ENCODE results near the gene SELENOV. TPM values are rescaled to one million over a fixed set of nuclear protein-coding genes. Genes with fewer than 3 reads are reported as not detected.
A peak's percentile ranks its signal among the peaks of the same experiment; 100 is the strongest.

SELENOV gene
- total RNA-seq, 2 donors from 2014 or later: not detected

DNA sequence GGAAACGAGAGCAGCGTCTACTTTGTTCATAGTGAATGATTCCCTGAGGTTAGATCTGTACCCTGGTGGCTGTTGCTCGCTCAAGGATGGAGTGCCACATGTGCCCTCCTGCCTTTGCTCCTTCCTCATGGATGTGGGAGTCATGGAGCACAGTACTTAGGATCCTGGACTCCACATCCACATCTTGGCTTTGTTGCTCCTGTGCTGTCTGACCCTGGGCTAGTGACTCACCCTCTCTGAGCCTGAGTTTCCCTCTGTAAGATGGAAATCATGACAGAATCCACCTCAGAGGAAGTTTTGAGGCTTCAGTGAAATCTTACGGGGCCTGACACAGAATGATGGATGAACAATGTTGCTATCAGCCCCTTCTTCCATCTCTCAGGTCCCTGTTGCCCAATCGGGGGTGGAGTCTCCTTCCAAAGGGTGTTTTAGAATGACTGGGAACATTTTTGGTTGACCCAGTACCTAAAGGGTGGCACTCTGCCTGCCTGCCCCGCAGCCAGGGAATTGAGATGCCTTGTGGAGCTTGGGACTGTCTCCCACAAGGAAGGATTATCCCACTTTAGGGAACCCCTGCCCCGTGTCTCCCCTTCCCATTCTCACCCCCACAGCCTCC lies 44.1 kb upstream of the SELENOV start:
- Histone ChIP-seq H3K36me3 (peaks cover 95% of the 10 kb centered on the region), H3K27ac (no peak overlapping the region), H3K27me3 (no peaks in the 10 kb centered on the region), H3K9me3 (no peaks in the 10 kb centered on the region), H3K4me1 (peaks cover 0 to 4% of the 10 kb centered on the region in 2 donors), H3K4me3 (no peak overlapping the region)
- TF ChIP-seq, protein P1, sequence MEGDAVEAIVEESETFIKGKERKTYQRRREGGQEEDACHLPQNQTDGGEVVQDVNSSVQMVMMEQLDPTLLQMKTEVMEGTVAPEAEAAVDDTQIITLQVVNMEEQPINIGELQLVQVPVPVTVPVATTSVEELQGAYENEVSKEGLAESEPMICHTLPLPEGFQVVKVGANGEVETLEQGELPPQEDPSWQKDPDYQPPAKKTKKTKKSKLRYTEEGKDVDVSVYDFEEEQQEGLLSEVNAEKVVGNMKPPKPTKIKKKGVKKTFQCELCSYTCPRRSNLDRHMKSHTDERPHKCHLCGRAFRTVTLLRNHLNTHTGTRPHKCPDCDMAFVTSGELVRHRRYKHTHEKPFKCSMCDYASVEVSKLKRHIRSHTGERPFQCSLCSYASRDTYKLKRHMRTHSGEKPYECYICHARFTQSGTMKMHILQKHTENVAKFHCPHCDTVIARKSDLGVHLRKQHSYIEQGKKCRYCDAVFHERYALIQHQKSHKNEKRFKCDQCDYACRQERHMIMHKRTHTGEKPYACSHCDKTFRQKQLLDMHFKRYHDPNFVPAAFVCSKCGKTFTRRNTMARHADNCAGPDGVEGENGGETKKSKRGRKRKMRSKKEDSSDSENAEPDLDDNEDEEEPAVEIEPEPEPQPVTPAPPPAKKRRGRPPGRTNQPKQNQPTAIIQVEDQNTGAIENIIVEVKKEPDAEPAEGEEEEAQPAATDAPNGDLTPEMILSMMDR (IDR thresholded peaks at IDR 0.05): no peak
- DNase-seq (ENCODE audit: low spot score): no peak

DNA sequence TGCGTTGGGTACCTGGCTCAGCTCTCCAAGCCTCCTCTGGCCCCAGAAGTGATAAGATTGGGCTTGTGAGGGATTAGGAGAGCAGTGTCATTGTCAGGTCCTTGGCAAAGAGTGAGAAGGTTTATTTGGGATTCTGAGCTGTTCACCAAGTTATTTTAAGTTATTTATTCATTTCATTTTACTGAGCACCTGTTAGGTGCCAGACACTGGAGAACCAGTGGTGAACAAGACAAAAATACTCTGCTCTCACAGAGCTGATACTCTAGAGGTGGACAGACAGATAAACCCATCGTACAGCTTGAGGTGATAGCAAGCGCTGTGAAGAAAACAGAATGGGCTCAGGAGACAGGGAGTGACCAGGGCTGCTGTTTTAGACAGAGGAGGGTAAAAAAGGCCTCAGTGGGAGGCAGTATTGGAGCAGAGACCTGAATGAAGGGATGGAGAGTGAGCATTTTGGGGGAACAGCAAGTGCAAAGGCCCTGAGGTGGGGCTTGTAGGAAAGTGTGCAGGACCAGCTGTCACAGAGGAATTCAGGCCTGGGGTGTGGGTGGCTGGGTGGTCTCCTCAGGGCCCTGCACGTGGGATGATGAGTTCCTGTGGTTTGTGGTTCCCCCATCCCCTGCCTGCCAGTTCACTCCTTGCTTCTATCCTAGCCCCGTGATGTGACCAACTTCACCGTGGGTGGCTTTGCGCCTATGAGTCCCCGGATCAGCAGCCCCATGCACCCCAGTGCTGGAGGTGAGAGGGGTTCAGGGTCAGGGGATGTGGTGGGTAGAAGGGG lies 43.0 kb upstream of the SELENOV start:
- Histone ChIP-seq H3K4me1 (peaks cover 0 to 4% of the 10 kb centered on the region in 2 donors), H3K36me3 (peaks cover 90% of the 10 kb centered on the region), H3K27ac (no peak overlapping the region), H3K27me3 (no peaks in the 10 kb centered on the region), H3K9me3 (no peaks in the 10 kb centered on the region), H3K4me3 (no peak overlapping the region)
- TF ChIP-seq, protein P1 (IDR thresholded peaks at IDR 0.05): no peak
- no peak for DNase-seq (ENCODE audit: low spot score)

DNA sequence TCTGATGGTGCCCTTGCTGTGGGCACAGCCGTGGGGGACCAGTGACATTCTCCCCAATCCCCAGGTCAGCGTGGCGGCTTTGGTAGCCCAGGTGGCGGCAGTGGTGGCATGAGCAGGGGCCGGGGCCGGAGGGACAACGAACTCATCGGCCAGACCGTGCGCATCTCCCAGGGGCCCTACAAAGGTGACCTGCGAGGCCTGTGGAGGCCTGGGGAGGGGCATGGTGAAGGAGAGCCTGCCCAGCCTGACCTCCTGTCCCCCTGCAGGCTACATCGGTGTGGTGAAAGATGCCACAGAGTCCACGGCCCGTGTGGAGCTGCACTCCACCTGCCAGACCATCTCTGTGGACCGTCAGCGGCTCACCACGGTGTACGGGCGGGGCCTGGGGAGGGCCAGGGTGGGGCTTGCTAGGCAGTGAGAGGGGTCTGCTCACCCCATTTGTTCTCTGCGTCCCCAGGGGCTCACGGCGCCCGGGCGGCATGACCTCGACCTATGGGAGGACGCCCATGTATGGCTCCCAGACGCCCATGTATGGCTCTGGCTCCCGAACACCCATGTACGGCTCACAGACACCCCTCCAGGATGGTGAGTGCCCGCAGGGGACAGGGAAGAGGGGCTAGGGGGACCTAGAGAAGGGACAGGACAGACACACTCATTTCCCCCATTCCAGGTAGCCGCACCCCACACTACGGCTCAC lies 42.0 kb upstream of the SELENOV start:
- TF ChIP-seq, protein P1 (IDR thresholded peaks at IDR 0.05): no peak
- DNase-seq (ENCODE audit: low spot score): no peak
- H3K4me1 ChIP-seq: peaks cover 0 to 4% of the 10 kb centered on the region in 2 donors
- no peaks in the 10 kb centered on the region for H3K27me3 ChIP-seq
- H3K4me3 ChIP-seq: no peak overlapping the region
- H3K9me3 ChIP-seq: no peaks in the 10 kb centered on the region
- peaks cover 83% of the 10 kb centered on the region for H3K36me3 ChIP-seq
- no peak overlapping the region for H3K27ac ChIP-seq

DNA sequence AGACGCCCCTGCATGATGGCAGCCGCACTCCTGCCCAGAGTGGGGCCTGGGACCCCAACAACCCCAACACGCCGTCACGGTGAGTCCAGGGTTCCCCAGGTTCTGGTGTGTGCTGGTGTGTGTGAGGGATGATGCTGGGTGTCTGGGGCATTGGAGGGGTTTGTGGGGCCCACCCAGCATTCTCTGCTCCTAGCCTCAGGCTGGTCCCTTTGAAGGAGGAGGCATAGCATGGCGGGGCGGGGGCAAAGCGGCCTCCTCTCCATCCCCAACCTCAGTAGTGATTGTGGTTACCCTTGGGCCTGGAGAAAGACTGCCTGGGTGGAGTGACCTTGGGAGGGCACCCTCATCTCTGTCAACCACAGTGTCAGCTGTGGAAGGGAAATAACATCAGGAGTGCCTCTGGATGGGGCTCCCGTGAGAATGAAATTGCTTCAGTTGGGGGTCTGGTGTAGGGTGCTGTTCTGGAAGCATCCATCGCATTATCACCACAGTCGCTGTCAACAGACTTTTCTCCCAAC lies 41.4 kb upstream of the SELENOV start:
- Histone ChIP-seq H3K9me3 (no peaks in the 10 kb centered on the region), H3K4me3 (no peak overlapping the region), H3K27me3 (no peaks in the 10 kb centered on the region), H3K27ac (no peak overlapping the region), H3K36me3 (peaks cover 77% of the 10 kb centered on the region), H3K4me1 (peaks cover 0 to 4% of the 10 kb centered on the region in 2 donors)
- no peak for DNase-seq (ENCODE audit: low spot score)
- TF ChIP-seq, protein P1 (IDR thresholded peaks at IDR 0.05): no peak

DNA sequence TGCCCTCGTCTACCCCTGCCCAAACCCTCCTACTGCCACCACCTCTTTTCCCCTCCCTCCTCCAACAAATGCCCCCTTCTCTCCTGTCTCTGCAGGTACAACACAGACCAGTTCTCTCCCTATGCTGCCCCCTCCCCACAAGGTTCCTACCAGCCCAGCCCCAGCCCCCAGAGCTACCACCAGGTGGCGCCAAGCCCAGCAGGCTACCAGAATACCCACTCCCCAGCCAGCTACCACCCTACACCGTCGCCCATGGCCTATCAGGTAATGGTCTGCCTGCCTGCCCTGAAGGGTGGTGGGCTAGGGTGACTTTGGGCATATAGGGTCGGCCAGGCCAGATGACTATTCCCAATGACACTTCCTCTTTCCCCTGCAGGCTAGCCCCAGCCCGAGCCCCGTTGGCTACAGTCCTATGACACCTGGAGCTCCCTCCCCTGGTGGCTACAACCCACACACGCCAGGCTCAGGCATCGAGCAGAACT lies 40.8 kb upstream of the SELENOV start:
- H3K27me3 ChIP-seq: no peaks in the 10 kb centered on the region
- no peak for DNase-seq (ENCODE audit: low spot score)
- H3K36me3 ChIP-seq: peaks cover 70% of the 10 kb centered on the region
- H3K4me3 ChIP-seq: no peak overlapping the region
- no peak overlapping the region for H3K27ac ChIP-seq
- H3K9me3 ChIP-seq: no peaks in the 10 kb centered on the region
- TF ChIP-seq, protein P1 (IDR thresholded peaks at IDR 0.05): peak; percentile 70 to 88
- H3K4me1 ChIP-seq: peaks cover 0 to 4% of the 10 kb centered on the region in 2 donors
